Trophoblast cell (in vitro differentiated cells and primary cell): Measurements from ENCODE around the gene MAFB.

ENCODE experiments used
- DNase-seq, 2 donors: peaks; one replicate each; pipeline ENCODE4 v3.0.0-alpha.2; 2016
- H2AFZ ChIP-seq: 2 replicates; pipeline ENCODE4 v1.6.1; 2013; ENCODE audit warnings: low read length, moderate library complexity, mild to moderate bottlenecking; ENCODE audit not compliant: insufficient read depth, poor library complexity
- H2AK5ac ChIP-seq: 2 replicates; pipeline ENCODE4 v1.6.1; 2013; ENCODE audit warnings: mild to moderate bottlenecking, low read length
- H2BK120ac ChIP-seq: 2 replicates; pipeline ENCODE4 v1.6.1; 2013; ENCODE audit warnings: low read length, mild to moderate bottlenecking, moderate library complexity; ENCODE audit not compliant: insufficient read depth, poor library complexity
- H2BK12ac ChIP-seq: 2 replicates; pipeline ENCODE4 v1.6.1; 2013; ENCODE audit warnings: mild to moderate bottlenecking, low read length, moderate library complexity
- H2BK5ac ChIP-seq: 2 replicates; pipeline ENCODE4 v1.6.1; 2013; ENCODE audit warnings: low read length, low read depth, moderate library complexity, mild to moderate bottlenecking; ENCODE audit not compliant: poor library complexity
- H3K14ac ChIP-seq: 2 replicates; pipeline ENCODE4 v1.6.1; 2013; ENCODE audit warnings: mild to moderate bottlenecking, low read length
- H3K18ac ChIP-seq: 2 replicates; pipeline ENCODE4 v1.6.1; 2013; ENCODE audit warnings: mild to moderate bottlenecking, low read length
- H3K23ac ChIP-seq: 2 replicates; pipeline ENCODE4 v1.6.1; 2013; ENCODE audit warnings: low read length
- H3K27ac ChIP-seq: 2 replicates; pipeline ENCODE4 v1.5.1; 2013; ENCODE audit warnings: low read depth, mild to moderate bottlenecking, inconsistent platforms, low read length, moderate library complexity
- H3K27me3 ChIP-seq: 2 replicates; pipeline ENCODE4 v1.6.1; 2013; ENCODE audit warnings: inconsistent platforms, mild to moderate bottlenecking, low read length, moderate library complexity; ENCODE audit not compliant: insufficient read depth
- H3K36me3 ChIP-seq, 2 experiments: 1 replicate in 1 of 2; 2 replicates in 1 of 2; pipeline ENCODE4 v1.6.1; 2013; ENCODE audit warnings: low read length in 2 of 2, mild to moderate bottlenecking in 2 of 2, moderate library complexity in 1 of 2; ENCODE audit not compliant: insufficient read depth in 2 of 2, control insufficient read depth in 1 of 2
- H3K4ac ChIP-seq: 2 replicates; pipeline ENCODE4 v1.6.1; 2013; ENCODE audit warnings: low read depth, mild to moderate bottlenecking, low read length, moderate library complexity
- H3K4me1 ChIP-seq, 2 experiments: 1 replicate in 1 of 2; 2 replicates in 1 of 2; pipeline ENCODE4 v1.6.1; 2013; ENCODE audit warnings: low read length in 2 of 2, mild to moderate bottlenecking in 2 of 2, moderate library complexity in 1 of 2; ENCODE audit not compliant: insufficient read depth in 2 of 2, control insufficient read depth in 1 of 2
- H3K4me2 ChIP-seq: 2 replicates; pipeline ENCODE4 v1.6.1; 2013; ENCODE audit warnings: inconsistent platforms, mild to moderate bottlenecking, low read length, moderate library complexity
- H3K4me3 ChIP-seq: 2 replicates; pipeline ENCODE4 v1.5.1; 2013; ENCODE audit warnings: mild to moderate bottlenecking, low read depth, low read length, inconsistent platforms
- H3K79me1 ChIP-seq: one replicate; pipeline ENCODE4 v1.6.1; 2013; ENCODE audit warnings: low read length
- H3K79me2 ChIP-seq: 2 replicates; pipeline ENCODE4 v1.6.1; 2013; ENCODE audit warnings: low read length, mild to moderate bottlenecking; ENCODE audit not compliant: control insufficient read depth, insufficient read depth, poor library complexity
- H3K9ac ChIP-seq: 2 replicates; pipeline ENCODE4 v1.6.1; 2013; ENCODE audit warnings: mild to moderate bottlenecking, low read length
- H3K9me3 ChIP-seq: 2 replicates; pipeline ENCODE4 v1.6.1; 2013; ENCODE audit warnings: low read depth, mild to moderate bottlenecking, control low read depth, inconsistent platforms, low read length; ENCODE audit not compliant: insufficient read depth
- H4K12ac ChIP-seq: 2 replicates; pipeline ENCODE4 v1.6.1; 2013; ENCODE audit warnings: low read depth, mild to moderate bottlenecking, low read length, moderate library complexity
- H4K8ac ChIP-seq: 2 replicates; pipeline ENCODE4 v1.6.1; 2013; ENCODE audit warnings: low read depth, mild to moderate bottlenecking, low read length, moderate library complexity
- H4K91ac ChIP-seq: one replicate; pipeline ENCODE4 v1.6.1; 2013; ENCODE audit warnings: low read depth, mild to moderate bottlenecking, low read length, moderate library complexity
- WGBS: extraction: QIAGEN DNeasy Blood & Tissue Kit; methylation state at CpG from one replicate; pipeline ENCODE4 v1.1.7; 2013; ENCODE audit warnings: missing lambda C conversion rate; ENCODE audit not compliant: insufficient read length, insufficient coverage; ENCODE audit errors: extremely low coverage; 5-methylcytosine and 5-hydroxymethylcytosine counted together

Gene MAFB

DNA sequence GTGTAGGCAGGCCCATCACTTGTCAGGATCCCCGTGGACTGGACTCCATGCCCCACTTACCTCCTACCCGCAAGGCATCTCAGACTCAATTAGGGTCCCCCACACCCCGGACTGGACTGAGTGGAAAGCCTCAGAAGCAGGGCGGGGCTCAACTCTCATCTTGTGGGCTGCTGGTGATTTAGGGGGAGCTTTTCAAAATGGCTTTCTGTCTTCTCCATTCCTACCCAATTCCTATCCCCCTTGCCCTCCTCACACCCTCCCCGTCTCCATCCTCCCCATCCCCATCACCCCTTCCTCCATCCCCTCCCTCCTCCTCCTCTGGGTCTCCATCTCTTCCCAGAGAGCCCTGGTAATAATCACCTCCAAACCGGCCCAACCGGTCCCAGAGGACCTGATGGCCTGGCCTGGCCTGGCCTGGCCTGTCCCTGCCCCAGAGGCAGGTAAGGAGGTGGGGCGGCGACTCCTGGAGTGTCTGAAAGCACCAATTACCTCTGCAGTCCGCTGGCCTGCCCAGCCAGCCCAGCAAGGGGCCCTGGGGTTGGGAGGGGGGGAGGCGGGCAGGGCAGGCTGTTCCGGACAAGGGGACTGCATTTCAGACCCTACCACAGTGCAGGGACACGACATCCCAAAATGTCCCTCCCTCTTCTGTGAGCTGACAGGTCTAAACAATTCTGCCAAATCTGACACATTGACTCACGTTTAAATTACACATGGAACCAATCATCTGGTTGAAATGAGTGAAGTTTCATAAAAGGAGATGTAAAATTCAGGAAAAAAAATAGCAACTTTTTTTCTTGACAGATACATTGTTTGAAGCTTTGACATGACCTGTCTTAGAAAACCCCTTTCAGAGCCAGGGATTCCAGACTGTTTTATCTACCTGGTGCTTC lies 24.8 kb downstream of the MAFB start:
- peak overlapping the region; percentile 69 for H3K27ac ChIP-seq
- peak overlapping the region; percentile 85 for H4K91ac ChIP-seq
- peak; percentile 81 to 87 for DNase-seq
- peak overlapping the region; percentile 30 for H4K8ac ChIP-seq
- peak overlapping the region; percentile 70 for H2AK5ac ChIP-seq
- H3K27me3 ChIP-seq: no peaks in the 10 kb centered on the region
- peak overlapping the region; percentile 28 for H3K4ac ChIP-seq
- H3K23ac ChIP-seq: no peak overlapping the region
- H3K4me1 ChIP-seq: peaks cover 29 to 33% of the 10 kb centered on the region in 2 experiments
- no peak overlapping the region for H2AFZ ChIP-seq
- peak overlapping the region; percentile 63 for H3K18ac ChIP-seq
- no peak overlapping the region for H3K4me3 ChIP-seq
- H2BK5ac ChIP-seq: peak overlapping the region; percentile 58
- 100% methylated on average over 1 of the region's 14 CpGs for WGBS
- H3K14ac ChIP-seq: peak overlapping the region; percentile 33
- H2BK12ac ChIP-seq: peak overlapping the region; percentile 78
- H3K36me3 ChIP-seq: no peaks in the 10 kb centered on the region
- peaks cover 16% of the 10 kb centered on the region for H3K79me1 ChIP-seq
- no peak overlapping the region for H3K9ac ChIP-seq
- no peak overlapping the region for H4K12ac ChIP-seq
- H3K4me2 ChIP-seq: peak overlapping the region; percentile 4
- H2BK120ac ChIP-seq: peak overlapping the region; percentile 29
- no peaks in the 10 kb centered on the region for H3K9me3 ChIP-seq
- H3K79me2 ChIP-seq: no peaks in the 10 kb centered on the region

DNA sequence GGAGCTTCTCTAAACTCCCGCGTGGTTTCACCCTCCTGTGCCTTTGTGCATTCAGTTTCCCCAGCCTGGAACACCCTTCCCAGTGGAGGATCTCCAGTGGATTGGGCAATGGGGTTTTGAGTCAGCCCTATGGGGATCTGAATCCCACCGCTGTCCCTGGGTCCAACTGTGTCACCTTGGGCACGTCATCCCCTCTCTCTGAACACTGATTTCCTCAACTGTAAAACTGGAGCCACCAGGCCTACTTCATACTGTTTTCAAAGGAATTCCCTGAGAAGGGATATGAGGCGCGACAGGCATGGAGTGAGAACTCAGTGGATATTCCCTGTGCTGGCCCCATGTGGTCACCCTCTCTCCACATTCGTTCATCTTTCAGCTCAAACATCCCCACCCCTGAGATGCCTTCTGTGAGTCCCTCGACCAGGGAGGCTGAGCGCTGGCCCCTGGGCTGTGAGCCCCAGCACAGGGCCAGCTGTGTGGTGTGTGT lies 25.7 kb downstream of the MAFB start:
- Histone ChIP-seq H3K79me2 (no peaks in the 10 kb centered on the region), H3K14ac (peak overlapping the region; percentile 0), H3K4me1 (peaks cover 26% of the 10 kb centered on the region in 2 experiments), H2BK12ac (peak overlapping the region; percentile 1), H2BK5ac (peak overlapping the region; percentile 38), H3K4me3 (no peak overlapping the region), H3K36me3 (no peaks in the 10 kb centered on the region), H3K9me3 (no peaks in the 10 kb centered on the region), H2BK120ac (peak overlapping the region; percentile 1), H3K23ac (no peak overlapping the region), H4K8ac (peak overlapping the region; percentile 21), H3K4ac (peak overlapping the region; percentile 51), H3K9ac (no peak overlapping the region), H2AFZ (no peak overlapping the region), H3K4me2 (no peak overlapping the region), H2AK5ac (peak overlapping the region; percentile 0), H3K79me1 (peaks cover 16% of the 10 kb centered on the region), H3K27me3 (no peaks in the 10 kb centered on the region), H4K12ac (no peak overlapping the region), H3K18ac (peak overlapping the region; percentile 44), H3K27ac (no peak overlapping the region), H4K91ac (peak overlapping the region; percentile 85)
- no CpG with 5 or more reads among the region's 9 CpGs for WGBS
- DNase-seq: no peak

DNA sequence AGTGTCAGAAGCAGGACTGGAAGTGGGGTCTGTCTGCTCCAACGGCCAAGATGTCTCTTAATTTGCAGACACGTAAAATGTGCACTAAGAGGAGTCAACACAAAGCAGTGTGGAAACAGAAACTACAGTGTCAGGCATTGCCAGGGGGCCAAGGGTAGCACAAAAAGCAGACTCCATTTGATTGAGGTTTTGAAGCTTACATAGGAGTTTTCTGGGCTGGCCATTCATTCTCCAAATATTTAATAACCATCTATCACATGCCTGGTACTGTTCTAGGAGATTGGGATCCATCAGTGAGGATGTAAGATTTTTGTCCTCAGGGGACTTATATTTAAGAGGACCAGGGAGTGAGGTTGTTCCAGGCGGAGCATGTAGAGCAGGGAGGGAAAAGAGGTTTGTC lies 29.5 kb downstream of the MAFB start:
- Histone ChIP-seq H3K36me3 (no peaks in the 10 kb centered on the region), H3K23ac (no peak overlapping the region), H2AK5ac (no peak overlapping the region), H3K4me2 (no peak overlapping the region), H3K18ac (no peak overlapping the region), H3K27ac (no peak overlapping the region), H2BK120ac (no peak overlapping the region), H3K4ac (no peak overlapping the region), H3K27me3 (no peaks in the 10 kb centered on the region), H4K91ac (no peak overlapping the region), H3K79me2 (no peaks in the 10 kb centered on the region), H3K4me1 (peaks cover 18 to 21% of the 10 kb centered on the region in 2 experiments), H3K9ac (no peak overlapping the region), H2AFZ (no peak overlapping the region), H4K12ac (no peak overlapping the region), H2BK12ac (no peak overlapping the region), H2BK5ac (no peak overlapping the region), H3K14ac (no peak overlapping the region), H3K79me1 (peaks cover 12% of the 10 kb centered on the region), H4K8ac (no peak overlapping the region), H3K9me3 (no peaks in the 10 kb centered on the region), H3K4me3 (no peak overlapping the region)
- DNase-seq: no peak
- no CpG with 5 or more reads among the region's 3 CpGs for WGBS

DNA sequence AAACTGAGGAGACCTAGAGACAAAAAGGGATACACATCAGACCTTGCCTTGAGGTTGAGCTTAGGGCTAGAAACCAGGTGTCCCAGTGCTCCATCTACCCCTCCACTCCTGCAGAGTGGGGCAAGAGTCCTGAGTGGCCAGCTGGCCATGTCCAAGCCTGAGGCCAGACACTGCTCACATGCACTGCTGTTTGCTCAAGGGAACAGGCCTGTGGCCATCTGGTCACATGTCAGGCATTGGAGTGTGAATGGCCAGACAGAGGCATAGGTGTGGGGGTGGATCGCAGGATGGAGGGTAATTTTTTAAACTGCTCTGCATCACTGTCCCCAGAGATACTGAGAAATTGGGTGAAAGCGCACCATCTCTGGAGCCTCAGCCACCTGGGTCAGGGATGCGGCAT lies 30.5 kb downstream of the MAFB start:
- Histone ChIP-seq H3K4me3 (no peak overlapping the region), H2BK5ac (no peak overlapping the region), H3K18ac (no peak overlapping the region), H4K12ac (no peak overlapping the region), H3K79me2 (no peaks in the 10 kb centered on the region), H3K4me1 (peaks cover 14 to 16% of the 10 kb centered on the region in 2 experiments), H3K9ac (no peak overlapping the region), H3K79me1 (peaks cover 10% of the 10 kb centered on the region), H4K8ac (no peak overlapping the region), H2BK120ac (no peak overlapping the region), H3K27ac (no peak overlapping the region), H3K36me3 (no peaks in the 10 kb centered on the region), H2AK5ac (no peak overlapping the region), H2BK12ac (no peak overlapping the region), H3K4me2 (no peak overlapping the region), H3K9me3 (no peaks in the 10 kb centered on the region), H3K4ac (no peak overlapping the region), H2AFZ (no peak overlapping the region), H4K91ac (no peak overlapping the region), H3K23ac (no peak overlapping the region), H3K14ac (no peak overlapping the region), H3K27me3 (no peaks in the 10 kb centered on the region)
- DNase-seq: no peak
- WGBS: no CpG with 5 or more reads among the region's 3 CpGs
